SH-SY5Y (cell line): ENCODE results near the gene TMEM116.

ENCODE experiments used
- GATA2 ChIP-seq: IDR thresholded peaks from 2 replicates; pipeline ENCODE4 v1.6.1; 2011; ENCODE audit warnings: mild to moderate bottlenecking, low read depth, low read length
- GATA3 ChIP-seq: IDR thresholded peaks from 2 replicates; pipeline ENCODE4 v1.6.1; 2011; ENCODE audit warnings: low read depth, mild to moderate bottlenecking, low read length, moderate library complexity

DNA sequence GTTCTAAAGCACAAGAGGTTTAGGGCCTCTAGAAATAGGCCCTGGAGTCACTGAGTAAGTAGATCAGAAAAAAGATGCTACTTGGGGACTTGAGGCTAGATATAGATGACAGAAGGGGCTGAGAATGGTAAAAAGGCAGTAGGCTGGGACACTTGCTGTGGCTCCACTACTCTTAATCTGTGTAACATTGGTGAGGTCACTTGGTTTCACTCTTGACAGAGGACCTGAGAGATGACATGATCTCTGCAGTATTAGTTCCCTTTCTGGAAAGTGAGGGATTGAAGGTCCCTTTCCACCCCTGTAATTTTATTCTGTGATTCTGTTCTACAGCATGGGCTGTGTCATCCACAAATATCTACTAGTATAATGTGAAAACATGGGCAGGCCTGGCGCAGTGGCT is 131.2 kb downstream of the TMEM116 start:
- no peak for TF ChIP-seq GATA3
- TF ChIP-seq GATA2: no peak
